ENCODE results near the gene MRPL20. TPM values are rescaled to one million over a fixed set of nuclear protein-coding genes. Genes with fewer than 3 reads are reported as not detected.
A peak's percentile ranks its signal among the peaks of the same experiment; 100 is the strongest.

Gene MRPL20
- total and polyA plus RNA-seq, 5 experiments from 2014 or later = 162 to 233 (median 203) TPM

GRCh38 chr1:1399187-1399871 is 7.8 kb downstream of the MRPL20 start, which contains the start of gene CCNL2:
Gene CCNL2, minus strand, starts transcription at chr1:1399335. Its CDS starts 29 bp downstream, at chr1:1399306.
- peaks cover 0 to 63% (median 13%) of the 10 kb centered on the region in 3 donors for H3K36me3 Mint-ChIP-seq
- peak within 1 kb of the TSS; percentile 86 to 95 (median 89) for H3K4me3 Mint-ChIP-seq
- H3K9me3 Mint-ChIP-seq = no peaks in the 10 kb centered on the region
- ATAC-seq (peak; percentile 93 to 95), DNase-seq (peak; percentile 97 to 99 (median 99))
- H3K4me1 Mint-ChIP-seq = peaks cover 17 to 60% (median 50%) of the 10 kb centered on the region in 4 donors
- H3K27me3 Mint-ChIP-seq = no peaks in the 10 kb centered on the region
- peak within 1 kb of the TSS; percentile 85 to 96 (median 92) for H3K27ac Mint-ChIP-seq
- POLR2A ChIA-PET = interaction anchor here (0.5 to 5.9 kb wide), 21 partner anchors 8 to 381 kb away, joined by 3 to 69 read pairs (median 5); partner anchors contain the start of genes AURKAIP1, CDK11A, MIB2 and MRPL20

GRCh38 chr1:1398677-1399186 is 8.4 kb downstream of the MRPL20 start:
- ATAC-seq = peak; percentile 7 to 9
- H3K9me3 Mint-ChIP-seq = no peaks in the 10 kb centered on the region
- H3K4me1 Mint-ChIP-seq = peaks cover 17 to 64% (median 47%) of the 10 kb centered on the region in 4 donors
- peak overlapping the region; percentile 84 to 93 (median 90) for H3K27ac Mint-ChIP-seq
- H3K4me3 Mint-ChIP-seq = peak overlapping the region; percentile 83 to 95 (median 89)
- POLR2A ChIA-PET = interaction anchor here (1.0 to 5.9 kb wide), 16 partner anchors 9 to 381 kb away, joined by 3 to 69 read pairs (median 7); partner anchors contain the start of genes AURKAIP1, CDK11A, MIB2 and MRPL20
- no peaks in the 10 kb centered on the region for H3K27me3 Mint-ChIP-seq
- DNase-seq = no peak
- peaks cover 0 to 66% (median 13%) of the 10 kb centered on the region in 3 donors for H3K36me3 Mint-ChIP-seq

GRCh38 chr1:1397839-1398523 is 9.1 kb downstream of the MRPL20 start:
- H3K9me3 Mint-ChIP-seq = no peaks in the 10 kb centered on the region
- POLR2A ChIA-PET = interaction anchor here (1.3 to 5.9 kb wide), 8 partner anchors 10 to 217 kb away, joined by 3 to 69 read pairs (median 11); partner anchors contain the start of genes AURKAIP1, MIB2 and MRPL20
- peaks cover 15 to 65% (median 44%) of the 10 kb centered on the region in 4 donors for H3K4me1 Mint-ChIP-seq
- peaks cover 0 to 67% (median 11%) of the 10 kb centered on the region in 3 donors for H3K36me3 Mint-ChIP-seq
- peak overlapping the region; percentile 84 to 92 (median 90) for H3K27ac Mint-ChIP-seq
- peak in 1 of 10 donors; percentile 45 for DNase-seq
- no peaks in the 10 kb centered on the region for H3K27me3 Mint-ChIP-seq
- H3K4me3 Mint-ChIP-seq = peak overlapping the region; percentile 83 to 95 (median 89)
- no peak for ATAC-seq

- POLR2A ChIA-PET = interaction anchor here (0.7 kb wide), 1 partner anchor 203 kb away, joined by 5 read pairs; no protein-coding TSS in a partner anchor
- H3K27me3 Mint-ChIP-seq = no peaks in the 10 kb centered on the region
- H3K4me3 Mint-ChIP-seq = peak overlapping the region in 8 of 10 donors; percentile 5 to 57 (median 36)
- ATAC-seq = no peak
- H3K4me1 Mint-ChIP-seq = peaks cover 15 to 51% (median 29%) of the 10 kb centered on the region in 4 donors
- H3K27ac Mint-ChIP-seq = peak overlapping the region in 1 of 10 donors; percentile 87
- no peaks in the 10 kb centered on the region for H3K9me3 Mint-ChIP-seq
- peaks cover 0 to 75% (median 11%) of the 10 kb centered on the region in 3 donors for H3K36me3 Mint-ChIP-seq
- peak in 1 of 10 donors; percentile 59 for DNase-seq
These were observed 11.9 kb downstream of the MRPL20 start for GRCh38 chr1:1395166-1395565.

- H3K27ac Mint-ChIP-seq = no peak overlapping the region
- DNase-seq = peak in 1 of 10 donors; percentile 15
- H3K9me3 Mint-ChIP-seq = no peaks in the 10 kb centered on the region
- peaks cover 13 to 46% (median 21%) of the 10 kb centered on the region in 4 donors for H3K4me1 Mint-ChIP-seq
- POLR2A ChIA-PET = interaction anchor here (1.8 kb wide), 1 partner anchor 19 kb away, joined by 6 read pairs; the partner anchor contains the start of gene AURKAIP1
- H3K4me3 Mint-ChIP-seq = no peak overlapping the region
- no peaks in the 10 kb centered on the region for H3K27me3 Mint-ChIP-seq
- ATAC-seq = no peak
- peaks cover 0 to 85% (median 16%) of the 10 kb centered on the region in 3 donors for H3K36me3 Mint-ChIP-seq
These were observed 13.0 kb downstream of the MRPL20 start for GRCh38 chr1:1394116-1394515.

GRCh38 chr1:1393428-1393827 is 13.7 kb downstream of the MRPL20 start:
- peaks cover 13 to 46% (median 20%) of the 10 kb centered on the region in 4 donors for H3K4me1 Mint-ChIP-seq
- H3K9me3 Mint-ChIP-seq = no peaks in the 10 kb centered on the region
- H3K4me3 Mint-ChIP-seq = no peak overlapping the region
- DNase-seq (peak in 1 of 10 donors; percentile 24), ATAC-seq (no peak)
- peaks cover 0 to 92% (median 16%) of the 10 kb centered on the region in 3 donors for H3K36me3 Mint-ChIP-seq
- no peaks in the 10 kb centered on the region for H3K27me3 Mint-ChIP-seq
- POLR2A ChIA-PET = interaction anchor here (1.8 kb wide), 1 partner anchor 18 kb away, joined by 6 read pairs; the partner anchor contains the start of gene AURKAIP1
- H3K27ac Mint-ChIP-seq = peak overlapping the region in 1 of 10 donors; percentile 18

GRCh38 chr1:1393014-1393413 is 14.1 kb downstream of the MRPL20 start:
- H3K4me1 Mint-ChIP-seq = peaks cover 11 to 42% (median 18%) of the 10 kb centered on the region in 4 donors
- no peaks in the 10 kb centered on the region for H3K9me3 Mint-ChIP-seq
- no peak overlapping the region for H3K27ac Mint-ChIP-seq
- no peak overlapping the region for H3K4me3 Mint-ChIP-seq
- POLR2A ChIA-PET = interaction anchor here (1.8 kb wide), 1 partner anchor 17 kb away, joined by 6 read pairs; the partner anchor contains the start of gene AURKAIP1
- no peak for ATAC-seq
- peak in 1 of 10 donors; percentile 53 for DNase-seq
- peaks cover 0 to 94% (median 16%) of the 10 kb centered on the region in 3 donors for H3K36me3 Mint-ChIP-seq
- H3K27me3 Mint-ChIP-seq = no peaks in the 10 kb centered on the region

- peaks cover 10 to 29% (median 14%) of the 10 kb centered on the region in 4 donors for H3K4me1 Mint-ChIP-seq
- no peak overlapping the region for H3K27ac Mint-ChIP-seq
- no peaks in the 10 kb centered on the region for H3K27me3 Mint-ChIP-seq
- H3K36me3 Mint-ChIP-seq = peaks cover 0 to 98% (median 25%) of the 10 kb centered on the region in 3 donors
- DNase-seq (no peak), ATAC-seq (peak in 1 of 2 donors; percentile 18)
- H3K9me3 Mint-ChIP-seq = no peaks in the 10 kb centered on the region
- POLR2A ChIA-PET = interaction anchor here (1.0 kb wide), 1 partner anchor 15 kb away, joined by 5 read pairs; no protein-coding TSS in a partner anchor
- H3K4me3 Mint-ChIP-seq = no peak overlapping the region
These were observed 15.9 kb downstream of the MRPL20 start for GRCh38 chr1:1391225-1391624.

- DNase-seq = no peak
- Mint-ChIP-seq H3K9me3 (no peaks in the 10 kb centered on the region), H3K36me3 (peaks cover 0 to 100% (median 25%) of the 10 kb centered on the region in 3 donors), H3K4me3 (no peak overlapping the region), H3K27ac (no peak overlapping the region), H3K4me1 (peaks cover 9 to 26% (median 12%) of the 10 kb centered on the region in 4 donors), H3K27me3 (no peaks in the 10 kb centered on the region)
- ATAC-seq = no peak
- POLR2A ChIA-PET = interaction anchor here (1.0 kb wide), 1 partner anchor 15 kb away, joined by 5 read pairs; no protein-coding TSS in a partner anchor
These were observed 16.4 kb downstream of the MRPL20 start for GRCh38 chr1:1390675-1391074.

GRCh38 chr1:1388078-1388472 is 19.0 kb downstream of the MRPL20 start:
- ATAC-seq (no peak), DNase-seq (no peak)
- H3K9me3 Mint-ChIP-seq = no peaks in the 10 kb centered on the region
- peaks cover 0 to 76% (median 20%) of the 10 kb centered on the region in 3 donors for H3K36me3 Mint-ChIP-seq
- POLR2A ChIA-PET = interaction anchor here (0.6 to 2.0 kb wide), 2 partner anchors 18 to 427 kb away, joined by 3 to 4 read pairs; no protein-coding TSS in a partner anchor
- peaks cover 4 to 9% (median 5%) of the 10 kb centered on the region in 4 donors for H3K4me1 Mint-ChIP-seq
- no peak overlapping the region for H3K27ac Mint-ChIP-seq
- H3K27me3 Mint-ChIP-seq = no peaks in the 10 kb centered on the region
- H3K4me3 Mint-ChIP-seq = no peak overlapping the region

- peaks cover 1 to 10% (median 6%) of the 10 kb centered on the region in 4 donors for H3K4me1 Mint-ChIP-seq
- ATAC-seq = no peak
- POLR2A ChIA-PET = interaction anchor here (0.7 to 2.2 kb wide), 4 partner anchors 11 to 18 kb away, joined by 3 to 9 read pairs (median 4); partner anchors contain the start of genes AURKAIP1 and CCNL2
- H3K4me3 Mint-ChIP-seq = no peak overlapping the region
- peak in 1 of 10 donors; percentile 57 for DNase-seq
- H3K27me3 Mint-ChIP-seq = no peaks in the 10 kb centered on the region
- no peak overlapping the region for H3K27ac Mint-ChIP-seq
- H3K36me3 Mint-ChIP-seq = peaks cover 0 to 70% (median 20%) of the 10 kb centered on the region in 3 donors
- H3K9me3 Mint-ChIP-seq = no peaks in the 10 kb centered on the region
These were observed 19.7 kb downstream of the MRPL20 start for GRCh38 chr1:1387098-1388077.
